Measurements from ENCODE around the gene OR10H4.

GRCh38 chr19:15926484-15926883 lies 22.3 kb upstream of the OR10H4 start:
- TF ChIP-seq CTCF (IDR thresholded peaks at IDR 0.05; ENCODE audit: poor library complexity, severe bottlenecking): no peak
- no peak for TF ChIP-seq SMC3 (conservative IDR thresholded peaks at IDR 0.05; ENCODE audit: poor library complexity)
- no peak for TF ChIP-seq EP300 (conservative IDR thresholded peaks at IDR 0.05; ENCODE audit: poor library complexity, severe bottlenecking)
- no peak for TF ChIP-seq EZH2 (IDR thresholded peaks at IDR 0.05; ENCODE audit: borderline replicate concordance, insufficient read depth, low read length, poor library complexity, severe bottlenecking)
- no peak for TF ChIP-seq POLR2AphosphoS5 (IDR thresholded peaks at IDR 0.05)
